HTERT RPE-1 (cell line): ENCODE results near the gene PYGM.

Experiments
- in situ Hi-C: fragments of 300-500 bp; cut with MboI; formaldehyde crosslinking; loops from 4 replicates; pipeline ENCODE4 v1.14.3; 2020; ENCODE audit warnings: low sequenced_read_pairs

Gene PYGM

DNA sequence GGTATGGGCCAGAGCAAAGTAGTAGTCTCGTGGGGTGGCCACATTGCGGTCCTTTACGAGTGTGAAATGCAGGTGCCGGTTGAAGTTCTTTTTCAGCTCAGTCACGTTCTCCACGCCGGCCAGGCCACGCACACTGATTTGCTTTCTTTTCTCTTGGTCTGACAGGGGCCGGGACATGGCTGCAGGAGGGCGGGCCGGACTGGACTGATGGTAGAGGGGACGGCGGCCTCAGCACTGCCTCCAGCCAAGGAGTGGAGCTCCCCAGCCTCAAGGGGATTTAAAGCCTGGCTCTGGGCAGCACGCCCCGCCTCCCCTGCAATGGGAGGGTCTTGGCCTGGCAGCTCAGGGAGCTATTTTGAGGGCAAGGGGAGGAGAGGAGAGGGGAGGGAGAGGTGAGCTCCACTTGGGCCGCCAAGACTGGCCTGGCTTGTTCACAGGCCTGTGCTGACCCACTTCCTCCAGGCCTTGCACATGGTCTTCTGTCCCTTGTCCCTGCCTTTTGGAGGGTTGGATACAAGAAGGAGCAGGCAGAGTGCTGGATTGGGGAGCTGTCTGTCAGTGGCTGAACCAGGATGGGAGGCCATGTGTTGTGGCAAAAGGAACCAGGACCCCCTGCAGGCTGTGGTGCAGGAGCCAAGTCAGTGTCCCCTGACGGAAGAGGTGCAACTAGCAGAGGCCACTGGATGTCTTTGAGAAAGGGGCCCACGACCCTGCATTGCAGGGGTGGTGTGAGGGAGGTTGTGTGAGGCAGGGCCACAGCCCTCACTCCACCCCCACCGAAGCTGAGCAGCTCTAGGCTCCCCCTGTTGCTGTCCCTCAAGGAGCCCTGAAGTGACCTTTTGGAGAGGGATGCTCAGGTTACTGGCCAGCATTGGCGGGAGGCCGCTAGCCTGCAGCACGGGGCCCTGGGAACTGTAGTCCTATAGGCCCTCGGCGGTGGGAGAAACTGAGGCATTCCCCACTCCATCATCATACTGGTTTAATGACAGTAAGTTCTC is at the start of gene PYGM:
Gene PYGM, minus strand, starts transcription at position 253 of the 998 bp plus-strand sequence. Its CDS starts 76 bp downstream, at position 177.
- in situ Hi-C loops = no loop called here

DNA sequence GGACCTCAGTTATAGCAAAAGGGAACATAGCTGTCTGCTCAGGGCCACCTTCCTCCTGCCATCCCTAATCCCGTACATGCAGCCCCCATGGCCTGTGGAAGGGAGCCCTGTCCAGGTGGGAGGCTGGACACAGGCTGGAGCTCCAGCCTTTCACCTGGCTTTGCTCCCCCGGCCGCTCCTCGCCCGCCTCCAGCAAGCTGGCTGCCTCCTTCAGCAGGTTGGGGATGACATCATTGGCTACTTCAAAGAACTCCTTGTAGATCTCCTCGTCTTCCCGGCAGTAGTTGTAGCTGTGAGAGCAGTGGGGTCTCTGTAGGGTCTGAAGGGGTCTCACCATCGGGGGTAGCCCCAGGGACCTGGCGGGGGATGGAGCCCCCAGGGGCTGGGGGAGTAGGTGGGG is 45.7 kb upstream of the PYGM start:
- in situ Hi-C loops = no loop called here

DNA sequence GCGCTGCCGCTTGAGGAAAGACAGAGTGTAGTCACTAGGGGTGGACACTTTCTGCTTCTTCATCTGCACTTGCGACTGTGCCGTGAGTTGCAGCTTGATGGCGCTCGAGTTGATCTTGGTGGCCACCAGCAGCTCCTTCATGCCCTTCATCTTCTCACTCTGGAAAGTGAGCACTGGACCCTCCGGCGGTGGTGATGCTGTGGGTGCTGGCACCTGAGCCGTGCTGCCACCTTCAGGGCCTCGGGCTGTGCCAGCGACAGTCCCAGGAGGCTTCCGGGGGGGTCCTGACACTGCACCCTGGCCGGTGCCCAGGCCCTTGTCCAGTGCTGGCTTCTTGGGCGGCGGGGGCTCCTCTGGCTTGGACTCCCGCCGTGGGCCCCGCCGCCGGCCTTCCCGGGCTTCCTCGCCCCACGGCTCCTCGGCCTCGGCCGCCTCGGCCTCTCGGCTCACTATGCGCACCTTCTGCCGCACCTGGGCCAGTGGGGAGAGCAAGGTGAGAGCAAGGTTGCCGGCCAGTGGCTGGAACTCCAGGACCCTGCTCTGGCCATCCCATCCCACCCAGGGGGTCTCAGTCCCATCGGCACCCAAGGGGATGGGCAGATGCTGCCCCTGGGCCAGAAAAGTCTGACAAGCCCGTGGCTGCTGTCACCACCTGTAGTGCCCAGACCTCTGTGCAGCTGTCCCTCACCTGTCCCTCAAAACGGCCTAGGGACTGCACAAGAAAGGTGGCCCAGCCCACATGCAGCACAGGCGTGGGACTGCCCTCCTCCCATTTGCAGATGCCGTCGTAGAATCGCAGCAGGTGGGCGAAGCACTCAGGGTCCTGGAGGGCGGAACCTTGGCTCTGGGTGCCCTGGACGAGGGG is 44.8 kb upstream of the PYGM start:
- in situ Hi-C loops = no loop called here

- in situ Hi-C loops = no loop called here
These were observed 44.1 kb upstream of the PYGM start for GRCh38 chr11:64803846-64804345.

GRCh38 chr11:64803158-64803845 is 43.5 kb upstream of the PYGM start, which contains the start of gene MAP4K2:
MAP4K2 (minus strand) TSS chr11:64803214; CDS start chr11:64803149, 65 bp downstream.
- in situ Hi-C loops = no loop called here

GRCh38 chr11:64802370-64803157 is 42.8 kb upstream of the PYGM start:
- in situ Hi-C loops = no loop called here

DNA sequence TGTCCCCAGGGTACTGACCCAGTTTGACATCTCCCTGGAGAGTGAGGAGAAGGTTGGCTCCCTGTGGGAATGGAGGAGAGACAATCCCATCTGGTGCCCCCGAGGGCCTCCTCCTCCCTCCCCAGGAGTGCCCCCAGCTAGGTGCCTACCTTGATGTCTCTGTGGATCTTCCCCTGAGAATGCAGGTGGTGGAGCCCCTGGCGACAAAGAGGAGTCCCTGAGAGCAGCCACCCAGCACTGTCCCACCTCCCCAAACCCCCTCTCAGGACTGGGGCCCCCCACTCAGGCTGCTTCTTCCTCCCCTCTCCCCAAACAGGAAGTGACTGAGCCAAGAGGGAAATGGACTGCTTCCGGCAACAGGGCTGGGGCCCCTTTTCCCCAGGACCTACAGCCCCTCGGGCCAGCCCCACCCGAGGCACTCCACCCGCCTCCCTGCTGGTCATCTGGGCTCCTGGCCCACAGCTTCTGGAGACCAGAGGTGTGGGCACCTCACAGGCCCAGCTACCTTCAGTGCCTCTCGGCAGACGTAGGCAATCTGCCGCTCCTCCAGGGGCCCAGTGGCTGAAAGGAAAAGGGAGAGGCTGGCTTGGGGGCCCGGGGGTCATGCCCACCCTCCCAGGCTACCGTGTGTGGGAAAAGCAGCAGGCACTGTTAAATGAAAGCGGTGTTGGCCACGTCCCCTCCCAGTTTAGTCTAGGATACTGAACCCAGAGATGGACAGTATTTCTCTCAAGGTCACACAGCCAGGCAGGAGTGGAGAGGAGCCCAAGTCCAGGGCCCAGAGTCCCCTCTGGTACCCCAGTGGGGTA is 42.0 kb upstream of the PYGM start:
- in situ Hi-C loops = no loop called here

GRCh38 chr11:64801158-64801464 is 41.3 kb upstream of the PYGM start:
- in situ Hi-C loops = no loop called here

GRCh38 chr11:64800303-64801157 is 40.8 kb upstream of the PYGM start:
- in situ Hi-C loops = no loop called here

DNA sequence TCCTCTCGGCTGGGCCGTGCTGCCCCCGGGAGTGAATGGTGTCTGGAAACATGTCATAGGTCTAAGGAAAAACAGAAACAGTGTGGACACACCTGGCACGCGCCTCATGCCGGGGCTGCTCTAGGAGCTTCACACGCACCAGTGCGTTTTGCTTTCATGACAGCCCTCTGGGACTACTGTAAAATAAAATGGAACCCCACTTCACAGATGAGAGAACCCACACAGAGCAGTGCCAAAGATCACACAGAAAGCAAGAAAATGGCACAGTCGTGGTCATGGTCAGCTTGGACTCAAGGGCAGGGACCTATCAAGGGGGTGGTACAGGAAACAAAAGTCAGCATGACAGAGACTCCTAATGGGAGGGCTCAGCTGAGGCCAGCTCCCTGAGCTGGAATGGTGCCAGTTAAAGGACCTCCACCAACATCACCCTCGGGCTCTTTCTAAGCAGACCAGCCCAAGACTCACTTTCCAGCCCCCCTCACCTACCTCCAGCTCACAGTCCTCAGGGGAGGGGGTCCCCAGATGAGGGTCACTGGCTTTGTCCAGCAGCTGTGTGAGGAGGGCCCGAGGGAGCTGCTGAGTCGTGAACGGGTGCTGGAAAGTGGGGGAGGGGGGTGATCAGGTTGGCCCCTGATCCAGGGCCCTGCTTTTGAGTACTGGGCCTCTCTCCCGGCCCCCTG is 40.0 kb upstream of the PYGM start:
- in situ Hi-C loops = no loop called here

GRCh38 chr11:64799256-64799622 is 39.5 kb upstream of the PYGM start:
- in situ Hi-C loops = no loop called here

GRCh38 chr11:64796757-64797541 is 37.2 kb upstream of the PYGM start:
- in situ Hi-C loops = no loop called here

- in situ Hi-C loops = no loop called here
These were observed 36.4 kb upstream of the PYGM start for GRCh38 chr11:64796047-64796756.

GRCh38 chr11:64794526-64794925 is 34.8 kb upstream of the PYGM start:
- in situ Hi-C loops = no loop called here

GRCh38 chr11:64793271-64794160 is 33.7 kb upstream of the PYGM start:
- in situ Hi-C loops = no loop called here
